ENCODE results near the gene PCDH9.

PCDH9 gene

DNA sequence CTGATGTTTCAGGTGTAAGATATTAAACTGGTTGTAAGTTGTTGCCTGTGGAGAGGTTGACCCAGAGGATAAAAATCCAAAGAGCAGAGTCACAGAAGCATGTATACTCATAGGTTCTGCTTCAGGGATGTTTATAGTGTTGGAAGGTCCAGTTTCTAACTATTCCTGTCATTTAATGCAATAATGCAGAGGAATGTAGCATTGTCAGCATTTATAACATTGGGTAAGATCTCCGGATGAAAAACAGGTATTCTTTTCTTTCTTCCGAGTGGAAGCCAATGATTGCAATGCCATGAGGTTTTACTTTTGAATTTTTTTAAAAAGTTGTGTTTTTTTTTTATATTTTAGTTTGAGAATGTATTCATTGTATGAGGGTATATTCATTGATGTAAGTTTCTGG, 771.0 kb downstream of the PCDH9 start:
- no peak for DNase-seq (ENCODE audit: low read depth)

DNA sequence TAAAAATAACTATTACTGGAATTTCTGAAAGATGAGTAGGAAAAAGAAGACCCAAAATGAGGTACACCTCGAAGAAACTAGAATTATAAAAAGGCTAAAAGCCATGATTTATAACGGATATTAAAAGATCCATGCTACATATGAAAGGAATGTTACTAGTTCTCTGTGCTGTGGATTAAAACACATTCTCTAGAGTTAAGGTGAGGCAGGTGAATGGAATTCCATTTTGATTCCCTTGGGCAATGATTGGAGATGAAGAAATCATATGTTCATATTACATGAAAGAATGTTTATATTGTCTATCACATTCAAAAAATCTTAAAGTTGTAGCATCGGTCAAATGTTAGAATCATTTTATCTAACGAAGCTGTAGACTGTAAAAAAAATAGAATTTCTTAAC, 783.7 kb downstream of the PCDH9 start:
- DNase-seq (ENCODE audit: low read depth): no peak

GRCh38 chr13:66443926-66444325, 786.2 kb downstream of the PCDH9 start:
- no peak for DNase-seq (ENCODE audit: low read depth)

GRCh38 chr13:66440938-66441337, 789.2 kb downstream of the PCDH9 start:
- no peak for DNase-seq (ENCODE audit: low read depth)

GRCh38 chr13:66430728-66431127, 799.4 kb downstream of the PCDH9 start:
- no peak for DNase-seq (ENCODE audit: low read depth)

DNA sequence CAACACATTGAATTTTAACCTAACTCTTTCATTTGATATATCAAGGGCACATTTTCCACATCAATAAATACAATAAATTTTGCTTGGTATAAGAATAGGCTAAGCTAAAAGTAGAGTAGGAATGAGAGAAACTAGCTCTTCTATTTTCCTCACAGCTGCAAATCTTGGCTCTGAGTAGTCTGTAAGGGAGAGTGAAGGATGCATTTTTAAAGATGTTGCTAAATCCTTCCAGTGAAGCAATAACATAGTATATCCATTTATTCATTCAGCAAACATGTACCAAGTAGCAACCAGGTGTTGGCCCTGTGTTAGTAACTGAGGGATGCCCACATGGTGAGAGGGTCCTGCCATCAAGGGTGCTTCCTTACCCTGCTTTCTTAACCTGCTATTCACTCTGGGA, 799.9 kb downstream of the PCDH9 start:
- DNase-seq (ENCODE audit: low read depth): no peak

- DNase-seq (ENCODE audit: low read depth): no peak
These were observed 801.0 kb downstream of the PCDH9 start for GRCh38 chr13:66429156-66429555.

GRCh38 chr13:66427458-66427861, 802.7 kb downstream of the PCDH9 start:
- no peak for DNase-seq (ENCODE audit: low read depth)

GRCh38 chr13:66425741-66426140, 804.4 kb downstream of the PCDH9 start:
- peak; percentile 46 for DNase-seq (ENCODE audit: low read depth)

DNA sequence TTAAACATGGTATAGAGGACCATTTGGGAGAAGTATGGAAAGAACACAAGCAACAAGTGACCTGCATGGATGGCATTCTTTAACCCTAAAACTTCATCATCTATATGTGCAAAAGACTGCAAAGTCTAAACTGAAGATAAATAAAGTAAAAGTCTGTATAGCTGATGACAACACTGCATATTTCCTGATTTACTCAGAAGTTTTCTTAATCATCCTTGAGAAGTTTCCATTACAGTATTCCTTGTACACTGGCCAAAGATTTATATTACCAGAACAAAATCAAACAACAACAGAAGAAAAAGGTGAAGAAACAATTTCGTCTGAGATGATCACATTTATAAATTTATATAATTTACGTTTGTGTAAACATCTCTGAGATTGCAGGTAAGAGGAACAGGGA, 805.7 kb downstream of the PCDH9 start:
- DNase-seq (ENCODE audit: low read depth): peak; percentile 31

DNA sequence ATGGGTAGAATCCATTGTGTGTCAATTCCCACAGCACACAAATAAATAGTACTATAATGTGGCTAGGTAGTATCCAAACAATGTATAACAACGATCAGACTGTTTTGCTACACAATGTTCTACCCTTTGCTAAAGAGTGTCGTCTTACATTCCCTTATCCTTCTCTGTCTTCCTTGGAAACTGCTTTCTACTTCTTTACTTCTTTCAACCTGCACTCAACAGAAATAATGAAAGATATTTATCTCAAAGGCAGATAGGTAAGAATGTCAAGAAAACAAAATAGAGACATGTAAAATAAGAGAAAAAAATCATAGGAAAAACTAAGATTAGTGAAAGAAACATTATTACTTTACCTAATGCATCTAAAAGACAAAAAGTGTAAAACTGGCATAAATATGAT, 814.7 kb downstream of the PCDH9 start:
- no peak for DNase-seq (ENCODE audit: low read depth)

DNA sequence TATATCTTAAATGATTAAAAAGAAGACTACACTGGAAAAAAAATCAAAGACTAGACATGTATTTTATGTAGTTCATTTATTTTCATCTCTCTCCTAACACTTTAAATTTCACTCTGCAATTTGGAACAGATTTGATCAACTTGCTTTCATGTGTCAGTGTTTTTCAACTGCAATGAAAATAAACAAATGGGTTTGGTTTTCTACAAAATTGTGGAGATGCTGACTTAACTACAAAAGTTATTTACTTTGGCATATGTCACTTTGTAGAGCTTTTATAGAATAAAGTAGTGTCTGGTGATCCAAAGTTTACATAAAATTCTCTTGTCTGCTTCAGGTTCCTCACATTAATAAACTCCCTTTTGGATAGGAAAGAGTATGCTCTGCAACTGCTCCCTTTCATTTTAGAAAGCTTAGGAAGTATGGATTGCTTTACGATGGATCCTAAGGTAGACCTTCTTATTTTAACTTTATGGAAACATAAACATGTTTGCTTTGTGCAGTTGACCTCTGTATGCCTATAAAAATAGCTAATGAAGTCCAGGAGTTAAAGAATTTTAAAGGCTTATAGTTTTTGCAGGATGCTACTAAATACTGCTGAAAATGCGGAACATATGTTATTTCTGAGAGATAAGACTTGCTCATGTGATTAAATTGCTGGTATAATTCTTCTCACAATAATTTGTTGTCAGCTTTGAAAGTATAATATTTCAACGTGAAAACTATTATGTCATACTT, 815.9 kb downstream of the PCDH9 start:
- DNase-seq (ENCODE audit: low read depth): no peak

- no peak for DNase-seq (ENCODE audit: low read depth)
These were observed 819.8 kb downstream of the PCDH9 start for GRCh38 chr13:66410314-66410713.

- no peak for DNase-seq (ENCODE audit: low read depth)
These were observed 820.6 kb downstream of the PCDH9 start for GRCh38 chr13:66409542-66409941.

DNA sequence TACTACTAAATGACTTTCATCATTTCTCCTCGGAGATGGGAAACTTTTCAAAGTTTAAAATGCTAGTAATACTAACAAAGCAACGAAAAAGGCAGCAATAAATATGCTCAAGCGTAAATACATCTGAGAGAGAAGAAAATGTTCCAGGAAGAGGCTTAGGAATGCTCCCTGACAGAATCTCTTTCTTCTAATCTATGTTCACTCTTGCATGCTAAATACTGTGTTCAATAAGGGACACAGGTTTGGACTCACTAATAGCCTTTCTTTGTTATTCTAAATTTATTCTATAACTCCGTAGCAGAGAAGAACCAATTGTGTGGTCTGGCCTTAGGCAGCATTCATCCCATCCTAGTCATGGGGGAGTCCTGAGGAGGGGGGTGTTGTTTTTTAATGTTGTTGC, 823.0 kb downstream of the PCDH9 start:
- DNase-seq (ENCODE audit: low read depth): no peak

DNA sequence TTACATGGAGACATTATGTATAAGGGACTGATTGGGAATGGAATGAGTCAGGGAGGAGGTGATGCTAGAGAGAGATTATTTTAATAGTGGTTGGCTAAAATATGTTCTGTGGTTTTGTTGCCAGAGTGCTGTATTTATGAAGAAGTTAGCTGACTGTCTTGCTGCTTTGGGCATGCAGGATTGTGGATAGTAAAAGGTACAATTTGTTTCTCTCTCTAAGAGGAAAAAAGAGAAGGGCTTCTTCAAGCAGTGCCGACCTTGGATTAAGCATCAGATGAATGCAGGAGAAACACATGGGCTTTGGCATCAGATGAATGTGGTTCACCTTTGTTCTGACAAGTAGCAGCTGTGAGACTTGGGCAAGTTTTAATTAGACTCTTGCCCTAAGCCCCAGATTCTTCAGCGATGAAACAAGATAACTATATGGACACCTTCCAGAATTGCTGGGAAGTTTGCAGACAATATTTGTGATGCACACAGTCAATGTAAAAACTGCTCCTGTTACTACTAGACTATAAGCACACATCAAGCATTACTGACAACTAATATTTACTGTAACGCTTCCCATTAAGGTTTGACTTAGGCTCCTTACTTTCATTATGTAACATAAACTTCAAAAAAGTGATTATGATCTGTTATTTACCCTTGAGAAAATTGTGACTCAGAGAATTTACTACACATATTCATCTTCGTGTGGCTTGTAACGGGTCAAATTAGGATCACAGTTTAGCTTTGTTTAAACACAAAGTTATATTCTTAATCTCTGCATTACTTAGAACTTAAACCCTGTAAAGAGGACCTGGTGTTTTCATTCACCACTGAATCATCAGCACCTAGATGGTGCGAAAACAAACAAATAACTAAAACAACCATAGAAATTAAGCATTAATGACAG, 824.0 kb downstream of the PCDH9 start:
- DNase-seq (ENCODE audit: low read depth): peak; percentile 44

DNA sequence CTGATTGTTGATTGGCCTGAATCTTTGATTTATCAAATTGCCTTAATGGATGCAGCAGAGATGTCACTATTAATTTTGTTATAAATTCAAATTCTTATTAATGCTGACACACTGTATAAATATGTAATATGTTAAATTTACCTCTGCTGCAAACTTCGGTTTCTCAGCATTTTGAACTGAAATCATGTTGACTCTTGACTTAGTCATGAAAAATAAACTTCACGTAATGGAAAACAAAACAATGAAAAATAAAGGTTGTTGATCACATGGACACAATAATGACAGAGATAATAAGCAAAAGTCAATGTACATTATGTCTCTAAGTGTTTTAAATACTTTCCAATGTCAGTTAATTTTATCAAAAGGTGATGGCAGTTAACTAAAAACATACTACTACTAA, 827.6 kb downstream of the PCDH9 start:
- DNase-seq (ENCODE audit: low read depth): no peak

DNA sequence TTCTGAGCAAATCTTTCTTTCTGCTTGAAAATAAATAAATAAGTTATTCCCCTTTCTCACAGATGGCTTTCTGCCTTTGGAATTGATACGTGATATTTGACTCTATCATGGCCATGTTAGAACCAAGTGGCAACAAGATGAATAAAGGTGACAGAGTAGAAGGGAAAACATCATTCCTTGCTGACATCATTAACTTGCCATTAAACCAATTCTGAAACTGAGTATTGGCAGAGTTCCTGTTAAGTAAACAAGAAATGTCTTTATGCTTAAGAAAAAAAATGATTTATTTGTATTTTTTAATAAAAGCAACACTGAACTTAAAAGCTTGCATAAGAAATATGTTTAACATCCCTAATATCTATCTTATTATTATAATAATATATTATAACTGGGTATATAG, 828.1 kb downstream of the PCDH9 start:
- no peak for DNase-seq (ENCODE audit: low read depth)

- no peak for DNase-seq (ENCODE audit: low read depth)
These were observed 829.8 kb downstream of the PCDH9 start for GRCh38 chr13:66400292-66400691.

GRCh38 chr13:66399873-66400272, 830.3 kb downstream of the PCDH9 start:
- no peak for DNase-seq (ENCODE audit: low read depth)

DNA sequence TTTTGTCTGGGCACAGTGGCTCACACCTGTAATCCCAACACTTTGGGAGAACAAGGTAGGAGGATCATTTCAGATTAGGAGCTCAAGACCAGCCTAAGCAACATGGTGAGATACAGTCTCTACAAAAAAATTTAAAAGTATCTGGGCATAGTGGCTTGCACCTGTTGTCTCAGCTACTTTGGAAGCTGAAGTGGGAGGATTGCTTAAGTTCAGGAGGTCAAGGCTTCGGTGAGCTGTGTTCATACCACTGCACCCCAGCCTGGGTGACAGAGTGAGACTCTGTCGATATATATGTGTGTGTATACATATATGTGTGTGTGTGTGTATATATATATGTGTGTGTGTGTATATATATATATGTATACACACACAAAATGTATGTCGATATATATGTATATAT, 833.0 kb downstream of the PCDH9 start:
- no peak for DNase-seq (ENCODE audit: low read depth)

DNA sequence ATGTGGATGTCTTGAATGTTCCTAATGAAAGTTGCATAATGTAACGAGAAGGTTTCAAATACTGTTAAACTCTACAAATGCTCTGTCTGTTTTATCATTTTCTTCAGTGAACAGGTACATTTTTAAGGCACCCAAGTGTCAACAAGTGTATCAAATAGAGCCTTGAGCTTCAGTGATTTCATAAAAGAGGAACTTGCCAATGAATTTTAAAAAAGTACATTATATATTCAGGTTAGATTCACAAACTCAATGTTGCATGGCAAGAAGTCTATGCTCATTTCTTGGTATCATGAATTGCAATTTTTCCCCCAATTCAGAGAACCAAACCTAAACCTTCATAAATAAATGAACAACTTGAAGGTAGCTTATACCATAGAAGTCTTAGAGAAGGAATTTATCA, 838.8 kb downstream of the PCDH9 start:
- no peak for DNase-seq (ENCODE audit: low read depth)

GRCh38 chr13:66378894-66379293, 851.2 kb downstream of the PCDH9 start:
- DNase-seq (ENCODE audit: low read depth): no peak
